Measurements from ENCODE around the gene DLK2. TPM values are rescaled to one million over a fixed set of nuclear protein-coding genes. Genes with fewer than 3 reads are reported as not detected.
"Not testable (repeated sequence)": the region's sequence is repeated elsewhere in the genome, so short reads cannot be mapped to it uniquely, and the experiment has no call there.

The DLK2 gene
- total RNA-seq: 1 to 10 TPM in 1 of 2 donors, under 1 TPM in 1; 0.18 to 3.4 TPM

DNA sequence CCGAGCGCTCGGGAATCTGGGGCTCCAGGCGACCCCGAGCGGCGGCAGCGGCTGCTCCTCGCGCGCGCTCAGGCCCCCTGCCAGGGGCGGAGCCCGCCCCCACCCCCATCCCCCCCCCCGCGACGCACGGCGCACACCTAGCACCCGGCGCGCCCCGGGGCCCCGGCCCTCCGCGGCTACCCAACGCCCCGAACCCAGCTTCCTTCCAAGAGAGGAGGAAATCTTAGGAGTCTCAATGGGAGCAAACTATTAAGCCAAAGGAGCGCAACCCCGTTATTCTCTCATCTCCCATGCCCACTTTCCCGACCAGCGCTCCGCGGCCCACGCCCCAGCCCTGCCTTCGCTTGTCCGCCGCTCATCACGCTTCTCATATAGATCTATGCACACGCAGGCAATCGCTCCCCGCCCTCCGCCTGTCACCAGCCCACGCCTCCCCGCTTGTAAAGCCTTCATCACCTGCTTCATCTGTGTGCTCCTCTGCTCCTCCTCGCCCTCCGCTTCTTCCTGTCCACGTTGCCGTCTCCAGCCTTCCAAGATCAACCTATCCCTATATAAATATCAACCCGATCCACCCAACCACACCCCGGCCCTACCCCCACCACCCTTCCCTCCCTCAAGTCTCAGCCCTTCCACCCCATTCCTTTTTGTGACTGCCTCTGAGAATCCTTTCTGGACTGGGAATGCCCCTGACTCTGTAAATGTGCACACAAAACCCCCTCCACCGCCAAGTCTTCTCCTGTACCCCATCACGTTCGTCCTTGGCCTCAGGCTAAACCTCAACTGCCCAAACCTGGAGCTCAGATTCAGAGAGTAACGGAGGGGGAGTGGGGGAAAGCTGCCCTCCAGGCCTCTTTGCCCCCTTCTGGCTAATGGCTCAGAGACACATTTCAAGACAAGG is at the start of gene DLK2:
TSS of gene DLK2 (minus strand) at position 18 of the 898 bp plus-strand sequence. CDS start 723 bp downstream, outside the sequence.
- ATAC-seq (peak; percentile 56 to 74), DNase-seq (ENCODE audit: low spot score in 2 of 2) (peak in 1 of 2 donors; percentile 53)
- Mint-ChIP-seq H3K9me3 (peaks cover 0 to 4% of the 10 kb centered on the region in 2 donors), H3K36me3 (peaks cover 0 to 6% of the 10 kb centered on the region in 2 donors), H3K27ac (peak within 1 kb of the TSS in 1 of 2 donors; percentile 60)

- Mint-ChIP-seq H3K36me3 (no peaks in the 10 kb centered on the region), H3K9me3 (no peaks in the 10 kb centered on the region), H3K27ac (peak overlapping the region in 1 of 2 donors; percentile 92)
- ATAC-seq: no peak
- DNase-seq (ENCODE audit: low spot score in 2 of 2): no peak
These were observed 48.1 kb upstream of the DLK2 start for GRCh38 chr6:43503443-43503842.

DNA sequence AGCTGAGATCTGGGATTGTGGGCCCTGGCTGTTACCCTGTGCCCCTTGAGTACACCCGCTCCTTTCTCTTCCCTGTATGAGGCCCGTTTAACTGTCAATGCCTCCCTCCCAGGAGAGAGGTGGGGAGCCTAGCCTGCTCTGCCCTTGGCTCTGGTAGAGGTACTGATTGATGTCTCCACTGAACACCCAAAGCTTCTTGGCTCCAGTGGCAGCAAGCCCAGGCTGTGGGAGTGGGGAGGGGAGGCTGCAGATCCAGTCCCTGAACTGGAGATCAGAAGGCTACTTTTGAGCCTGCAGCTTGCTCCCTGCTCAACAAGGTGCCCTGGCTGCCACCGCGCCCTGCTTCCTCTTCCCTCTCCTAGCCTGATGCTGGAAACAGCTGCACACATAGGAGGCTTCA is 47.3 kb upstream of the DLK2 start:
- Mint-ChIP-seq H3K36me3 (no peaks in the 10 kb centered on the region), H3K27ac (peak overlapping the region in 1 of 2 donors; percentile 58), H3K9me3 (no peaks in the 10 kb centered on the region)
- DNase-seq (ENCODE audit: low spot score in 2 of 2) (no peak), ATAC-seq (no peak)

DNA sequence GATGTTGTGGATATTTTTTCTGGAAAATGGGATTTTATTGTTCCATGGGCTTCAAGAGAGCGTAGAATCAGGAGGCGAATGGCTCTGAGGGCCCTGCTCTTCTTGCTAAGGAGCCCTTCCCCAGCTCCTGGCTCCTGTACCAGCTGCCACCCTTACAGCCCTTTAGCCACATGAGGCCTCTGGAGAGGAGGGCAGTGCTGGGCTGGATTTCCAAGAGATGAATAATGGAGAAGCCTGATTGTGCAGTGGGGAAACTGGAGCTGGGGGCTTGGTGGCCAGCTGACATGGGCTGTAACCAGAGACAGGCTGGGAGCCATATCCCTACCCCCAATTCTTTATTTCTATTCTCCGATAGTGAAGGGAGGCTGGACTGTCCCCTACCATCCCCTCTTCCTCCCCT is 45.6 kb upstream of the DLK2 start:
- ATAC-seq (no peak), DNase-seq (ENCODE audit: low spot score in 2 of 2) (no peak)
- no peak overlapping the region for H3K27ac Mint-ChIP-seq
- H3K36me3 Mint-ChIP-seq: no peaks in the 10 kb centered on the region
- H3K9me3 Mint-ChIP-seq: no peaks in the 10 kb centered on the region

GRCh38 chr6:43499028-43499815 is 43.9 kb upstream of the DLK2 start:
- Mint-ChIP-seq H3K9me3 (no peaks in the 10 kb centered on the region), H3K27ac (peak overlapping the region in 1 of 2 donors; percentile 79), H3K36me3 (no peaks in the 10 kb centered on the region)
- ATAC-seq: no peak
- DNase-seq (ENCODE audit: low spot score in 2 of 2): no peak

- not testable (repeated sequence) for H3K36me3 Mint-ChIP-seq; ATAC-seq; H3K9me3 Mint-ChIP-seq; DNase-seq (ENCODE audit: low spot score in 2 of 2)
- peak overlapping the region in 1 of 2 donors; percentile 14 for H3K27ac Mint-ChIP-seq
These were observed 42.9 kb upstream of the DLK2 start for GRCh38 chr6:43498291-43498690.

- Mint-ChIP-seq H3K36me3 (no peaks in the 10 kb centered on the region), H3K9me3 (no peaks in the 10 kb centered on the region), H3K27ac (no peak overlapping the region)
- DNase-seq (ENCODE audit: low spot score in 2 of 2) (no peak), ATAC-seq (no peak)
These were observed 42.3 kb upstream of the DLK2 start for GRCh38 chr6:43497689-43498088.

GRCh38 chr6:43497129-43497396 is 41.7 kb upstream of the DLK2 start:
- peak overlapping the region in 1 of 2 donors; percentile 23 for H3K27ac Mint-ChIP-seq
- H3K9me3 Mint-ChIP-seq: no peaks in the 10 kb centered on the region
- no peaks in the 10 kb centered on the region for H3K36me3 Mint-ChIP-seq
- no peak for ATAC-seq
- DNase-seq (ENCODE audit: low spot score in 2 of 2): no peak

DNA sequence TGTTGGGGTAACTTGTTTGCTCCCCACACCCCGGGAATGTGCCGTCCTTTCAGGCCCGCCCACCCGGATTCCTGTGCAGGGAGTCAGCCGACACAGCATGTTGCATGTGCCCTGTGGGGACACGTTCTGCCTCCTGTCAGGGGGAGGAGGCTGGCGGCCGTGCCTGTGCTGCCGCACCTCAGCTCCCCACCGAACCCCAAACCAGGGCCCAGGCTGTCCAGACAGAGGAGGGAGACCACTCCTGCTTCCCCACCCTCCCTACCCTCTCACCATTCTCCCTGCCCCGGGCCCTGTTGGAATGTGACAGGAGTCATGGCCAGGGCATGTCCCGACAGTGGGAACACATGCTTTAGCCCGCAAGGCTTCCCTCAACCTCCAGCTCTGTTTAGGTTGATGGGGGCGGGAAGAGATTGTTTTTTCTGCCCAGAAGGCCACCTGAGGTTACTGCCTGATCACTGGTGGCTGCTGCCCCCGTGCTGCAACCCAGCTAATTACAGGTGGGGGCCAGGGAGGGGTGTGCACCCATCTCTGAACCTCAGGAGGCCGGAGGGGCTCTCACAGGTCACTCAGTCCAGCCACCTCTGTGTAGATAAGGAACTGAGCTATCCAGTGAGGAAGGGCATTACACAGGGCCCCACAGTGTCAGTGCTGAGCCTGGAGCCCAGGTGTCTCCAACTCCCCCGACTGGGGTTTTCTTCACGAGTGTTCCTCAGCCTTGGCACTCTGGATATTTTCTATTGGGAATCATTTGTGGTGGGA is 41.2 kb upstream of the DLK2 start:
- no peak for ATAC-seq
- no peak overlapping the region for H3K27ac Mint-ChIP-seq
- no peaks in the 10 kb centered on the region for H3K36me3 Mint-ChIP-seq
- H3K9me3 Mint-ChIP-seq: no peaks in the 10 kb centered on the region
- DNase-seq (ENCODE audit: low spot score in 2 of 2): no peak

DNA sequence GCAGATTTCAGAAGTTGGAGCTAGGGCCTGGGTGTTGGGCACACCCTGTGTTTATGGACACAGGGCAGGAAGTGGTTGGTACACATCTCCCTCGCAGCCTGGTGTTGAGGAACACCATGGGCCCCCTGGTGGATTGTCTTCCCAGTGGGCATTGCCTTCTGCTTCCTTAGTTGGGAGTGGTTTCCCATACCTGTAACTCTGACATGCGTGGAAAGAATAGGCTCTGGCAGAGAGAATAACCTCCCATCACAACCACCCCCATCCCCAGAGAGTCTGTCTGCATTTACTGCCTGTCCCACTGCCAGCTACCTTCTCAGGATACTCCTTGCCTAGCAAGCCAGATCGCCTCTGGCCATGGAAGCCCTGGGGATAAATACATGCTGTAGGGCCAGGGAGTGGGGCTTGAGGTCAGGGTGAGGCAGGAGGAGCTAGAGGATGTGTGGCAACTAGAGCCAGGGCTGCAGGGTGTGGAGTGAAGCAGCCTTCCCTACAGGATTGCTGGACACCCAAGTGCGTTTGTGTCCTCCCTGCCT is 40.1 kb upstream of the DLK2 start:
- H3K27ac Mint-ChIP-seq: peak overlapping the region; percentile 44 to 68
- H3K36me3 Mint-ChIP-seq: no peaks in the 10 kb centered on the region
- ATAC-seq (no peak), DNase-seq (ENCODE audit: low spot score in 2 of 2) (no peak)
- H3K9me3 Mint-ChIP-seq: no peaks in the 10 kb centered on the region

DNA sequence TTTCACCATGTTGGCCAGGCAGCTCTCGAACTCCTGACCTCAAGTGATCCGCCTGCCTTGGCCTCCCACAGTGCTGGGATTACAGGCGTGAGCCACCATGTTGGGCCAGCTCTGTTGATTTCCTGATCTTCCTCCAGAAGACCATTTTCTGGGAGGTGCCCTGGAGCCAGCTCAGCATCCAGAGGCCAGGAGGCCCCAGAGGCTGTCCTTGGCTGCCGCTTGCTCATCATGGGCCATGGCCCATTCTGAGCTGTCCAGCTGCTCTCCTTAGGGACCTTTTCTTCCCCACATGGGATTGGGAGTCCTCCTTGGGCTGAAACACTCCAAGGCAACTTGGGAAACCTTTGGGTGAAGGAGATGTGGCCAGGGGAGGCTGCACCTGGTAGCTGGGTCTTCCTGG is 39.4 kb upstream of the DLK2 start:
- no peaks in the 10 kb centered on the region for H3K9me3 Mint-ChIP-seq
- ATAC-seq (no peak), DNase-seq (ENCODE audit: low spot score in 2 of 2) (no peak)
- H3K36me3 Mint-ChIP-seq: no peaks in the 10 kb centered on the region
- peak overlapping the region in 1 of 2 donors; percentile 68 for H3K27ac Mint-ChIP-seq

DNA sequence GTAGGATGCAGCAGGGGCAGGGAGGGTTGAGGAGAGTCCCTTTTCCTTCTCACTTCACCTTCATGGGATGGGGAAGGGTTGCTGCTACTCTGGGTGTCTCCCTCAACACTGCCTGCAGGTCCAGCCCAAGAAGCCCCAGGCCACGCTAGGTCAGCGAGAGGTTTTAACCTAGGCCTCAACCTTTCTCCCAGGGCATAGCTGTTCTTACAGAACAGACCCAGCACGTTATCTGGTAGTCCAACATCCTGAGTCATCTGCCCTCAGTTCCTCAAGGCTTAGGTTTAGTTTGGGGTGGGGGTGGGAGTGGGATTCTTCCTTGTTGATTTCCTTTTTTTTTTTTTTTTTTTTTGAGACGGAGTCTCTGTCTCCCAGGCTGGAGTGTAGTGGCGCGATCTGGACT is 39.0 kb upstream of the DLK2 start:
- DNase-seq (ENCODE audit: low spot score in 2 of 2) (no peak), ATAC-seq (no peak)
- peak overlapping the region in 1 of 2 donors; percentile 68 for H3K27ac Mint-ChIP-seq
- no peaks in the 10 kb centered on the region for H3K9me3 Mint-ChIP-seq
- H3K36me3 Mint-ChIP-seq: no peaks in the 10 kb centered on the region

DNA sequence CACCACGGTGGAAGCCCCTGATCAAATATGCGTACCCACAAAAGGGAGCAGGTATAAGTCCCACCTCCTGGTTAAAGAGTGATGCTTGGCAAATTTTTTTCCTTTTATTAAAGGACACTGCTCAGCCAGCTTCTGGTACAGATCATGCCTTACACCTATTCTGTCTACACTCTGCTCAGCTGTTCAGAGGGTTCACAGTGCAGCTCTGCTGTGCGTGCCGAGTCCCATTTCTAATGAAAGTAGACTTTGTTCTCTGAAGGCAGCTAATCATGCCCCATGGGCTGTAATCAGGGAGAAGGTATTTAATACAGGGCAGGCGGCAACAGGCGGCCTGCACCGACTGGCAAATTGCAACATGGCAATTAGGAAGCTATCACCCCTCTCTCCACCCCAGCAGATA is 38.5 kb upstream of the DLK2 start:
- Mint-ChIP-seq H3K36me3 (no peaks in the 10 kb centered on the region), H3K27ac (peak overlapping the region in 1 of 2 donors; percentile 36), H3K9me3 (no peaks in the 10 kb centered on the region)
- no peak for ATAC-seq
- no peak for DNase-seq (ENCODE audit: low spot score in 2 of 2)

DNA sequence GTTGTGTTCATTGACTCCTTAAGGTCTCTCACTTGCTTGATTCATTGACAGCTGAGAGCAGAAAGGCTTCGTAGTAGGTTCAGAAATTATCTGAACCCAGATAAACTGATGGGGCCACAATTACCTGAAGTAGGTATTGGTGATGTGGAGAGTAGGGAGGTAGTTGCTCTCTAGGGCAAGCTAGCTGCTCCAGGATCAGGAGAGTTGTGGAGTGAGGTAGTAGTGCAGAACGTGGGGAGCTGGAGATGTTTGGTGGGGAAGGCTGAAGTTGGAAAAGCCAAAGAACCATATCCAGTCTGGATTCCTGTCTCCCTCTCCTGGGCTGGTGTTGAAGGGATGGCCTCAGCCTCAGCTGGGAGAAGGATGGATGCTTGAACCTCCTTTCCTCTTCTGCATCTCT is 37.9 kb upstream of the DLK2 start:
- ATAC-seq: no peak
- H3K36me3 Mint-ChIP-seq: no peaks in the 10 kb centered on the region
- H3K9me3 Mint-ChIP-seq: no peaks in the 10 kb centered on the region
- DNase-seq (ENCODE audit: low spot score in 2 of 2): no peak
- H3K27ac Mint-ChIP-seq: peak overlapping the region in 1 of 2 donors; percentile 21

DNA sequence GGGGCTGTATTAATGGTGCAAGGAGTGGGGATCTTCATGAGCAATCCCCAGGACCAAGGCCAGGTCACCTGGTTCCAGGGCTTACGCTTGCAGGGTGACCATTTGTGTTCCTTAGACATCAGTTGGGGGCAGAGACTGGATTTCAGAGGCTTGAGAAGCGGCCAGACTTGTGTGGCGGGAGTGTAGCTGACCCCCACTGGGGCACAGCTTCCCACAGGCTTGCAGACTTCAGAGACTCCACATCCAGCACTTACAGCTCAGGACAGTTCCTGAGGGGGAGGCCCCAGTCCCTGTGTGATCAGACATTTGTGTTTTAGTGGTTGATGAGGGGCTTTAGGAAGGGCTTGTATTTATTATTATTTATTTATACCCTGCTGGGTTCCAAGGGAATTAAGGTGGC is 37.3 kb upstream of the DLK2 start:
- no peaks in the 10 kb centered on the region for H3K9me3 Mint-ChIP-seq
- ATAC-seq: no peak
- H3K27ac Mint-ChIP-seq: peak overlapping the region in 1 of 2 donors; percentile 21
- no peaks in the 10 kb centered on the region for H3K36me3 Mint-ChIP-seq
- no peak for DNase-seq (ENCODE audit: low spot score in 2 of 2)

GRCh38 chr6:43491750-43492661 is 36.7 kb upstream of the DLK2 start:
- ATAC-seq (no peak), DNase-seq (ENCODE audit: low spot score in 2 of 2) (no peak)
- Mint-ChIP-seq H3K27ac (peak overlapping the region; percentile 21 to 86), H3K9me3 (no peaks in the 10 kb centered on the region), H3K36me3 (no peaks in the 10 kb centered on the region)
